ENCODE data around the gene ZFP28.

DNA sequence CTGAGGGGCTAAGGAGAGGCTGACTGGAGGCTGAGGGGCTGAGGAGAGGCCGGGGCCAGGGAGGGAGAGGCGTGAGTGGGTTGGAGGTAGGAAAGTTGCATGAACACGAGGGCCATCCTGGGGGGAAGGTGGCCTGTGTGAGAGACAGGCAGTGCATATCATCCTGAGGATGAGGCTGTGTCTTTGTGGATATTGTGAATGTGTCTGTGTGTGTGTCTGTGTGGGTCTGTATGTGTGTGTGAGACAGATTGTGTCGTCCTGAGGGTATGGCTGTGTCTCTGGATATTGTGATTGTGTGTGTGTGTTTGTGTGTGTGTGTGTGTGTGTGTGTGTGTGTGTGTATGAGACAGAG is 56.8 kb downstream of the ZFP28 start:
- TF ChIP-seq, protein P1, sequence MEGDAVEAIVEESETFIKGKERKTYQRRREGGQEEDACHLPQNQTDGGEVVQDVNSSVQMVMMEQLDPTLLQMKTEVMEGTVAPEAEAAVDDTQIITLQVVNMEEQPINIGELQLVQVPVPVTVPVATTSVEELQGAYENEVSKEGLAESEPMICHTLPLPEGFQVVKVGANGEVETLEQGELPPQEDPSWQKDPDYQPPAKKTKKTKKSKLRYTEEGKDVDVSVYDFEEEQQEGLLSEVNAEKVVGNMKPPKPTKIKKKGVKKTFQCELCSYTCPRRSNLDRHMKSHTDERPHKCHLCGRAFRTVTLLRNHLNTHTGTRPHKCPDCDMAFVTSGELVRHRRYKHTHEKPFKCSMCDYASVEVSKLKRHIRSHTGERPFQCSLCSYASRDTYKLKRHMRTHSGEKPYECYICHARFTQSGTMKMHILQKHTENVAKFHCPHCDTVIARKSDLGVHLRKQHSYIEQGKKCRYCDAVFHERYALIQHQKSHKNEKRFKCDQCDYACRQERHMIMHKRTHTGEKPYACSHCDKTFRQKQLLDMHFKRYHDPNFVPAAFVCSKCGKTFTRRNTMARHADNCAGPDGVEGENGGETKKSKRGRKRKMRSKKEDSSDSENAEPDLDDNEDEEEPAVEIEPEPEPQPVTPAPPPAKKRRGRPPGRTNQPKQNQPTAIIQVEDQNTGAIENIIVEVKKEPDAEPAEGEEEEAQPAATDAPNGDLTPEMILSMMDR (conservative IDR thresholded peaks at IDR 0.05 in 1 of 2, IDR thresholded peaks at IDR 0.05 in 1 of 2; ENCODE audit: low read depth in 1 of 2, low read length in 2 of 2), result no peak
- TF ChIP-seq EZH2 (IDR thresholded peaks at IDR 0.05; ENCODE audit: low read length, missing control alignments), result no peak

Measured in fibroblast of lung (primary cell).